HK-2 (cell line): ENCODE measurements around the gene ABTB1.
"Not testable (repeated sequence)": the region's sequence is repeated elsewhere in the genome, so short reads cannot be mapped to it uniquely, and the experiment has no call there.

Experiments
- DNase-seq: peaks from one replicate; pipeline ENCODE4 v3.0.0-alpha.2; 2018; ENCODE audit not compliant: unreplicated experiment

Gene ABTB1

GRCh38 chr3:127650236-127650635 lies 22.5 kb upstream of the ABTB1 start:
- no peak for DNase-seq

- DNase-seq, result no peak
These were observed 21.1 kb upstream of the ABTB1 start for GRCh38 chr3:127651516-127652172.

GRCh38 chr3:127652246-127652995 lies 20.3 kb upstream of the ABTB1 start:
- DNase-seq, result peak; percentile 61

- DNase-seq, result no peak
These were observed 18.4 kb upstream of the ABTB1 start for GRCh38 chr3:127654374-127654773.

- DNase-seq, result not testable (repeated sequence)
These were observed 17.8 kb upstream of the ABTB1 start for GRCh38 chr3:127654993-127655392.

GRCh38 chr3:127655641-127656040 lies 17.1 kb upstream of the ABTB1 start:
- DNase-seq, result no peak

GRCh38 chr3:127656906-127657305 lies 15.8 kb upstream of the ABTB1 start:
- DNase-seq, result no peak

GRCh38 chr3:127658234-127658633 lies 14.5 kb upstream of the ABTB1 start:
- no peak for DNase-seq

- DNase-seq, result no peak
These were observed 12.0 kb upstream of the ABTB1 start for GRCh38 chr3:127660621-127661251.

- DNase-seq, result no peak
These were observed 11.2 kb upstream of the ABTB1 start for GRCh38 chr3:127661600-127661999.

GRCh38 chr3:127662001-127662469 lies 10.7 kb upstream of the ABTB1 start:
- no peak for DNase-seq

- DNase-seq, result no peak
These were observed 9.6 kb upstream of the ABTB1 start for GRCh38 chr3:127663151-127663550.

- DNase-seq, result no peak
These were observed 7.6 kb upstream of the ABTB1 start for GRCh38 chr3:127665165-127665564.

GRCh38 chr3:127665586-127665985 lies 7.2 kb upstream of the ABTB1 start:
- no peak for DNase-seq

- no peak for DNase-seq
These were observed 6.1 kb upstream of the ABTB1 start for GRCh38 chr3:127666676-127667075.

GRCh38 chr3:127667119-127667681 lies 5.6 kb upstream of the ABTB1 start:
- DNase-seq, result no peak

GRCh38 chr3:127668906-127669305 lies 3.8 kb upstream of the ABTB1 start:
- DNase-seq, result no peak

GRCh38 chr3:127669541-127670228 lies 3.1 kb upstream of the ABTB1 start:
- no peak for DNase-seq

GRCh38 chr3:127670229-127670559 lies 2.6 kb upstream of the ABTB1 start:
- no peak for DNase-seq

- DNase-seq, result no peak
These were observed 1.8 kb upstream of the ABTB1 start for GRCh38 chr3:127670761-127671522.
